GM21360 (cell line): ENCODE measurements around the gene SLC17A9.
A peak's percentile ranks its signal among the peaks of the same experiment; 100 is the strongest.

Experiments
- ATAC-seq: cut with Tn5 transposase; IDR thresholded peaks from one replicate; pipeline ENCODE4 v1.9.1; 2021; ENCODE audit warnings: mild to moderate bottlenecking, moderate library complexity; ENCODE audit not compliant: unreplicated experiment

SLC17A9 gene

DNA sequence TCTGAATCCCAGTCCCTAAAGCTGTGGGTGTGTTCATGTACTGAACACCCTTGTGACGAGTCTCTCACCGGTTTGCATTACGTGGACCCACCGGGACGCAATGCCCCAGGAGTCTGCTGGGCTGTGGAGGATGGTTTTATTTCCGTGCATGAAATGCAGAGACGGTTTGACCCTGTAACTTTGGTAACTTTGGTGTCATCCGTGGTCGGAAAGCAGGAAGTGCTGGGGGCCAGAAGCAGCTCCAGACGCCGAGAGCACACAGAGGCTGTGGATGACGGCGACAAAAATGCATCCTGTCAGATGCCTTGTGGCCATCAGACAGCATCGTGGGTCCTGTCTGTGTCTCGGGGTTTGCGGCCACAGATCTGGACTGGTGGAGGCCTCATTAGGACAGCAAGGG is 47.1 kb downstream of the SLC17A9 start:
- no peak for ATAC-seq

DNA sequence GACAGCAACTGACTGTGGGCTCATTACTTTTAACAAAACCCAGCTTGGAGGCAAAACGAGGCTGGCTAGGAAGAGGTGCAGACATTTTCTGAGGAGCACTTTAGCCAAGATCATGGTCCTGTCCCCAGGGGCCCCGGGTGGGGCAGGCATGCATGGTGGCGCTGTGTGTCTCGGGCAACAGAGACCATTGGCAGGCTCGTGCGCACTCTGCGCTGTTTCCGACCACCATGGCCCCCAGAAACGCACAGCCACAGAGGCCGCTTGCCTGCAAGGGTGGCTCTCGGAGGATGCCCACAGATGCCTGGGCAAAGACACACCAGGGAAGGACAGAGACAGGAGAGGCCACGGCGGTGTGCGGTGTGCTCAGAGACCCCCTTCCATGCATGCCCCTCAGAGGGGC is 47.5 kb downstream of the SLC17A9 start:
- ATAC-seq, result no peak

DNA sequence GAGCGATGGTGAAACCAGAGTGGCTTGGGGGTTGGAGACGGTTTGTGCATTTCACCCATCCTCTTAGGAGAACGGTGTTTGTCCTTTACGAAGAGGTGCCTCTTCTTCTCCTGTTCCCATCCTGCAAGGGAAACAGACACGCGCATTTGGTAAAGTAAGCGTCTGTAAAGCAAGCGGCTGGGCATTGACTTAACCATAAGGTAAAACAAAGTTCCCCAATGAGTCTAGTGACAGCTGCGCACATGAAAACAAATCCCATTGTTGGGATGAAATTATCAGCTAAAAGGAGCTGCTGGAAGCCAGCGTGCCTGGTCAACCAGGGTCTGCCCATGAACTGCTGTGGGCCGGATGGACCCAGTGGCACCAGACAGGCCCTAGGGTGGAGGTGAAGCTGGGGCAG is 48.4 kb downstream of the SLC17A9 start:
- no peak for ATAC-seq

DNA sequence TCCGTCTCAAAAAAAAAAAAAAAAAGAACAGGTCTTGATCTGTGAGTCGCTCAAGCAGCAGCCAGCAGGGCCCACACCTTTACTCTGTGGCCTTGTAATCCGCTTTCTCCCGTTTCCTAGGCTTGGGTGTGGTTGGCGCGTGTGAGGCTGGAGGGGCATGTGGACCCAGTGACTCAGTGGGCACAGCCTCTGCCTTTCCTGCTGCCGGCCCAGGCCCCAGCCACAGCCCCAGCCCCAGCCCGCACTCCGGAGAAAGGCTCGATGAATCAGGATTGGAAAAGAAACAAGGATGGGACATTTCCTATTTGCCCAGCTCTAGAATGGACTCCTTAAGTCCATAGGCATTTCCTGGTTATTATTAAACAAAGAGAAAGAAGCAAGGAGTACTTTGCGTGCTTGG is 50.0 kb downstream of the SLC17A9 start:
- no peak for ATAC-seq

DNA sequence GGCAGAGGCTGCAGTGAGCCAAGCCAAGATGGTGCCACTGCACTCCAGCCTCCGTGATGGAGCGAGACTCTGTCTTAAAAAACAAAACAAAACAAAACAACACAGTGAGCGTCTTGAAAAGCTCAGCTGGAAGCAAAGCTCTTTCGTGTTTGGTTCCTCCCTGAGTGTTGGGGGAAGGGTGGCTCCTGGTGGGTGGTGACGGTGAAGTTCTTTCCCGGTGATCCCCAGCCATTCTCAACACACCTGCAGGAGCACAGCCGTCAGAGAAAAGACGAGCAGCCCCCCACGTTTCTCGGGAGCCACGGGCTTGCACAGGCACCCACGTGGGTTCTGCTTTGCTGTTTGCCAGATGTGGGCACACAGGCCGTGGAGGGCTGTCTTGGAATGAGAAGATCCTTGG is 51.0 kb downstream of the SLC17A9 start:
- no peak for ATAC-seq

DNA sequence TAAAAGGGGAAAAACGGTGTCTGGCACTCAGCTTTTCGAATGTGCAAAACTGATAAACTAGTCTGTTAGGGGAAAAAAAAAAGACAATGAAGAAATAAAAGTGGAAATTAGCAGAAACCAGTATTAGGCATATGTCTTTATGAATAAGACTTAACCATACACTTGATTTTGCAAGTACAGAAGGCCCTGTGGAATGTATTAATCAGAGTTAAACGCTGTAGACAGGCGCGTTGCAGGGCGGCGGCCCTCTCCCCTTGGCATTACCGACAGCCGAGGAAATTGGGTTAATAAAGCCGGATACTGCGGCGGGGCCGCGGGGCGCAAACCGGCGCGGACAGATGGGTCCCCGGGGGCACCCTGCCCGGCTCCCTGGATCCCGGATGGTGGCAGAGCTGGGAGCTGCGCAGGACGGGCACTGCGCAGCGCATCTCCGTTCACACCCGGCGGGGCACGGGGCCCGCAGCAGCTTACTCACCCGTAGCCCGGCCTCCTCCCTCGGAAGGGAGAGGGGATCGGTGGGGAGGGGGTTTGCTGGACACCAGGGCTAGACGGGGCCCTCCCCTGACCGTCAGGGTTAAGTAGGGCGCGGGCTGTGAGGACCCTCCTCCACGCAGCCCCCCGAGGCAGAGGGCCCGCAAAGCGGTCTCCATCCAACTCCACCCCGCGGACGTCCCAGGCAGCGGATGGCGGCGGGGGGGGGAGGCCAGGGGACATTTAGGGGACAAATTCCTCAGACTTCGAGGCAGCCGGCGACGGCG is 52.3 kb downstream of the SLC17A9 start:
- ATAC-seq, result no peak

DNA sequence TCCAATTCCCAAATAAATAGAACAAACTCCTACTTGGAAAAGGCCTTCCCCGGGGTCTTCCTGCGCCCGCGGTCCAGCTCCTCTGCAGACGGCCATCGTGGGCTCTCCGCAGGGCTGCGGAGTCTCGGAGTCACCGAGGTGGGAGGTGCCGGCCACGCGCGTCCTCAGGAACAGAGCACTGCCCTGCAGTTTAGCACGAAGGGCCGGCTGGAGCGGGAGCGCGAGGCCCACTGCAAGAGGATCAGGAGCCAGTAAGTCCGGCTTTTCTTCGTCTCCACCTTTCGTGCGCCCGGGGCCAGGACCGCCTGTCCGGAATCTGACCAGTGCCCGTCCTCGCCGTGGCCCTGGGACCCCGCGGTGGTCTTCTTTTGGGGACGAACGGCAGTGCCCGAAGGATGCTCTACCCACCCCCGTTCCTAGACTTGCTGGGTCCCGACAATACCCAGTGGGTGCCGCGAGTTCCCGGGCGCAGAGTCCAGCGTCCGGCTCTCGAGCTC is 52.9 kb downstream of the SLC17A9 start:
- no peak for ATAC-seq

DNA sequence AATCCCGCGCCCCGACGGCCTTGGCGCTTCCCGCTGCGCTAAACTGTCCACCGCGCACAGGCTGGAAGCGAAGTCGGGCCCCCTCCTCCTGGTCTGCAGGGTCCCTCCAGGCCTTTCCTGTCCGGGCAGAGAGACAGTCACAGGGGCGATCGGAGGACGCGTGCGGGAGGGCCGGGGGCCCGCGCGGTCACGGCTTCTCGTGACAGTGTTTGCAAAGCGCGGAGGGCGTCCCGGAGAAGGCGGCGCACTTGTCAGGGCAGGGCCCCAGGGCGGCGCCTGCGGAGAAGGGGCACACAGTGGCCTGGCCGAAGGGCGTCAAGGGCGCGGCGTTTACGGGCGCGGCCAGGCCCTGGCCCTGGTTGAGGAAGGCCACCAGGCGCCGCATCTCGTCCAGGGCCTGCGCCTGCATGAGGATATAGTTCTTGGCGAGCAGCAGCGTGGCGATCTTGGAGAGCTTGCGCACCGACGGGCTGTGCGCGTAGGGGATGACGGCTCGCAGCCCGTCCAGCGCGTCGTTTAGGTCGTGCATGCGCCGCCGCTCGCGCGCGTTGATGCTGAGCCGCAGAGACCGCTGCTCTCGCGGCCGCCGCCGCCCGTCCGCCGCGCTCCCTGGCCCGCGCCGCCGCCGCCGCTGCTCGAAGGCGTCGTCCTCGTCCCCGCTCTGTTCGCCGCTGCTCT is 53.5 kb downstream of the SLC17A9 start:
- ATAC-seq, result no peak

DNA sequence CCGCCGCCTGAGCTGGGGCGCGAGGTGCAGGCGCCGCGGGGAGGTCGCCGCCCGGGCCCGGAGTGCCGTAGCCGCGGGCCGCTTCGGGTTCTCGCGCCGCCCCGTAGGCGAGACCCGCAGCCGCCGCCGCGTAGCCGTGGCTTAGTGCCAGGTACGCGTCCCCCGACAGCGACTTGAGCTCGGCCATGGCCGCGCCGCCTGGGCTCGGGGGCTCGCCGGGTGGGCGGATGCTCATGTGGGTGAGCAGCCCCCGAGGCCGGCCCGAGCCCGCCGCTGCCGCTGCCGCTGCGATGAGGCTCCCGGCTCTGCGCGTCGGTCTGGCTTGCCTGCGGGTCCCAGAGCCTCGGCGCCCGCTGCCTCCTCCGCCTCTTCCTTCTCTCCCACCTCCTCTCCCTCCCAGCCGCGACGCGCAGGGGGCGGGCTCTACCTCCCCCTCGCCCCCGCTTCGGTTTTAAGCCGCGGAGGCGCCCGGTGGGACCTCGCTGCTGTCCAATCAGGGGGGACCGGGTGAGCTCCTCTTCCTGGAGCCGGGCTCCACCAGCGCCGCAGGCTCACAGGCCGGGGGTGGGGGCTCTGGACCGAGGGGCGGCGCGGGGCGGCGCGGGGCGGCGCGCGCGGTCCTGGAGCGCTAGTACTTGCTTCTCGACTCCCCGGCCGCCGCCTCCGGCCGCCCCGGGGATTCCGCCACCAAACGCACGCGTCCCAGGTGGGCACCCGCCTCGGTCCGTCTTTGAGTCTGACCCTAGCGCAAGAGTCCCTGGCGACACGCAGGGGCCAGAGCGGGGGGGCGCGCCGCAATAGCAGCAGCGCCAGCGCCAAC is 54.2 kb downstream of the SLC17A9 start, which contains the start of gene BHLHE23:
Gene BHLHE23 (minus strand): TSS at position 425 of the 820 bp plus-strand sequence. CDS start 190 bp downstream, at position 235.
- no peak for ATAC-seq

DNA sequence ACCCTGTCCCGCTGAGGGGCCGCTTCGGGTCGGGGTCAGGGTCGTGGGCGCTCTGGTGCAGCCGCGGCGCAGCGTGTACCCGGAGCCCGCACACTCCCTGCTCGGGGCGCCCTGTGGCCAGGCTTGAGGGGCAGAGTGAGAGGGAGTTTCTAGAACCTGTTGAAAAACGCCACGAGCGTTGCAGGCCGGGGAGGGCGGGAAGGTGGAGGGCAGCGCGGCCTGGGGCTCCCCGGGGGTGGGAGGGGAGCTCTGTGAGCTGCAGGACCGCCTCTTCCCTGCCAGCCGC is 54.8 kb downstream of the SLC17A9 start:
- no peak for ATAC-seq

DNA sequence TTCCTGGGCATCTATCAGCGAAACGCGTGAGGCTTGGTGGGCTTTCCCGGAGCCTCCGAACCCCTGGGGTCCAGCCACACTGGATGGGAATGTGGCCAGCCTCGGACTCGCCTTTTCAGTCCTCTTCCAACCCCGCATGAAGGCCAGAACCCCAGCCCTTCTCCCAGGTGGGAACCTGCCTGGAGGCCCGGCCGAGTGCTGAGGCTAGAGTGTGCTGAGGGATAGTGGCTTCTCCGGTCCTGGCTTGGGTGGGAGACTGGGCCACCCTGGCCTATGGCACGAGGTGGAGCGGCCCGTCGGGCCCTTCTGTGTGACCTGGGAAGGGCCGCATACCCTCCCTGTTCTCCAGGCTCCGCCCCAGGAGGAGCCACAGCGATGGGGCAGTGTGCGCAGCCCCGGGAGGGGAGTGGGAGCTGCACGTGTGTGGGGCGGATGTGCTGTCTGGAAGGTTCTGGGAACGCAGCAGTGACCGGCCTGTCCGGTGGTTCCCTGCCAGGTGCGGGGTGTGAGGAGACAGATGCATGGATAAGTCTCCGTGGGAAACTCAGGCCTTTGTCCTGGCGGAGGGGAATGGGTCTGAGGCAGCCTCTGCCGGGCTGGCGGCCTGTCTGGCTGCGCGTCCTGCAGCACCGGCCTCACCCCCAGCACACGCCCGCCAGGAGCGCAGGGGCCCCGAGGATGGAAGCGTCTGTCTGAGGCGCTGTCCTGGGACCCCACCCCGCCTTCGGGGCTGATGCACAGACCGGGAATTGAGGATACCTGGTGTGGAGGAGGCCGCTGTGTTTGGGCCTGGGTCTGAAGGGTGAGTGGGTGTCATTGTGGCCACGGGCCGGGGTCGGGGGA is 55.4 kb downstream of the SLC17A9 start:
- ATAC-seq, result no peak

DNA sequence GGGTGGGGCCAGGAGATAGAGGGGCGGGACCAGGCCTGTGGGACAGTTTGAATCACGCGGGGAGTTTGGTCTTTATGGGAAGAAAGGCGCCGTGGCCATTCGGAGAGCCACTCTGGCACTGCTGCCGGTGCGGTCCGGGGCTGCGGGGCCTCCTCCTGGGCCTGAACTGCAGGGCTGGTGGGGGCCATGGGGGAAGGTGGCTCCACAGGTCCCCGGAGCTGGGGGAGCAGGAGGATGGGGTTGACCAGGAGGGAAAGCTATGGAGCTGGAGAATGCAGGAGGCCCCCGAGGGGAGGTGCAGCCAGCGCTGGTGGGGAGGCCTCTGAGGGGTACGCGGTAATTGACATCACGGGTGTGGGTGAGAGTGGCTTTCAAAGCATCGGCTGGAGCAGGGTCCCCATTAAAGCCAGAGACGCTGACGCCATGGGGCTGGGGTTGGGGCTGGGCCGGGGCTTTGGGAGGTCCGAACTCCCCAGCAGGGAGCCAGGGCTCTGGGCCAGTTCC is 56.1 kb downstream of the SLC17A9 start:
- no peak for ATAC-seq

DNA sequence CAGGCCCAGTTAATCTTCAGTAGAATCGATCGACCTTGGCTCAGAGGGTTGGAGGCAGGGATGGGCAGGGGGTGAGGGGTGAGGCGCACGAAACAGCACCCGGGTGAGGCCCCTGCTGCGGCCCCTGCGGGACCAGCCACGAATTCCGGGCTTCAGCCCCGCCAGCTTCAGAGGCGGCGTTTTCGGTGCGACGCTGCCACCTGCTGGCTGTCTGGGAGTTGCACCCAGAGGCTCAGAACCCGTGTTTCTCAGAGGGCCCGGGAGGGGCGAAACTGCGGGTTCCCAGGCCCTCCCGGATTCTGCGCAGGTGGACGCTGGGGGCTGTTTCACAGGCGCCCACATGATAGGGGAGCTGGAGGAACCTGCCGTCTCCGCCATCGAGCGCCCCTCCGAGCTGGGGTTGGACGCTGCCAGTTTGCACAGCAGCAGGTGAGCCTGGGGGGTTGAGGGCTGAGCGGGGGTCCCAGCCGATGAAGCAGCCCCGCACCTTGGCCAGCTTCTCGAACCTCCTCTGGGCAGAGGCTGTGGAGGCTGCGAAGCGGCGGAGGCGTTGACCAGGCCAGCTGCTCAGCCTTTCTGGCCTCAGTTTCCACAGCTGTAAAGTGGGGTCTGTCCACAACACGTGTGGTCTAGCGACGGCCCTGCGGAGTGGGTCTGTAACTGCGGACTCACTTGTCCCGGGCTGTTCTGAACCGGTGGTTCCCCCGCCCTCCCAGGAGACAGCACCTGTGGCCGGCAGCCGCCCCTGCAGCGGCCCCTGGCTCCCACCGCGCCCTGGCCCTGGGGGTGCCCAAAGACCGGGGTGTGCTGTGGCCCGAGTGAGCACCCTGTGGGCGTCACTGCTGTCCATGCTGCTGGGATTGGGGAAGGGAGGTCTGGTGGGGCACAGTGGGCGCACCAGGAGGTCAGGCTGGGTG is 56.8 kb downstream of the SLC17A9 start:
- ATAC-seq, result peak; percentile 45

DNA sequence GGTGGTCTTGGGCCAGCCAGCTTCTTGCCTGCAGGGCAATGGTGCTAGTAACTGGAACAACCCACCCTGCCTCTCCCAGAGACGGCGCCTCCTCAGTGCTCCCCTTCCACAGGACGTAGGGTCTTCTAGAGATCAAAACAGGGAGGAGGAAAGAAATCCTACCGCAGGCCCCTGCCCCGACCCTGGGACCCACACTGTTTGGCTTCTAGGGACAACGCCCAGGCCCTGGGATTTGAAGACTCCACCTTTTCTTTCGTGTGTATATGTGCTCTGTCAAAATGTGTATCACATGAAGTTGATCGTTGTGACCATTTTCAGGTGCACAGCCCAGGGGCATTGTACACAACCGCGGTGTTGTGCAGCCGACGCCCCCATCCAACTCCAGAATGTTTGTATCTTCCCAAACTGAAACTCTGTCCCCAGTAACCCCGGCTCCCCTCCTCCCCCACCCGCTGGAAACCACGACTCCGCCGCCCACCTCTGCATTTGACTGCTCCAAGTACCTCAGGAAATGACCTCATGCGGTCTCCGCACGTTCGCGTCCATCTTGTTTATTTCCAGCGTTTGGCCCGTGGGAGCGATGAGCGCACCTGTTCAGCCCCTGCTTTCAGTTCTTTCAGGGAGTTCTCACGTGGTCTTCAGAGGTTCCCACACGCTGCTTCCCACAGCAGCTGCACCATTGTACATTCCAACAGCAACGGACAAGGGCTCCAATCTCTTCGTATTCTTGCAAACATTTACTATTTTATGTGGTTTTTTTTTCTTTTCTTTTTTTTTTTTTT is 57.7 kb downstream of the SLC17A9 start:
- ATAC-seq, result peak; percentile 49

DNA sequence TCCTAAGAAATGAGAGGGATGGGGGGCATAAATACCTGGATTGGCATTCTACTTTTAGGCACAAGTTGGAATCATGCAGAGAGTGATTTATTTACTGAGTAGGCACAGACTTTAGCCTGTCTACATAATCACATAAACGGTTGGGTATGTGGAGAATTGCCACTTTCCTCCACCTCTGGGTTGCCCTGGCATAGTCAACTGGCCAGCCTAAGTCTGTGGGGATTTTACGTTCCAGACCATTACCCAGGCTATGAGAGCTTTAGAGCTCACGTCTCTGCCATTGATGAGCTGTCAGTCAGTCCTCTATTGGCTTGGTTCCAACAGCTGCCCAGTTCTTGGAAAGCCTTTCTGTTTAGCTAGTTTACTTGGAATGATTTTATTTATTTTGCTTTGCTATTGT is 59.3 kb downstream of the SLC17A9 start:
- no peak for ATAC-seq

DNA sequence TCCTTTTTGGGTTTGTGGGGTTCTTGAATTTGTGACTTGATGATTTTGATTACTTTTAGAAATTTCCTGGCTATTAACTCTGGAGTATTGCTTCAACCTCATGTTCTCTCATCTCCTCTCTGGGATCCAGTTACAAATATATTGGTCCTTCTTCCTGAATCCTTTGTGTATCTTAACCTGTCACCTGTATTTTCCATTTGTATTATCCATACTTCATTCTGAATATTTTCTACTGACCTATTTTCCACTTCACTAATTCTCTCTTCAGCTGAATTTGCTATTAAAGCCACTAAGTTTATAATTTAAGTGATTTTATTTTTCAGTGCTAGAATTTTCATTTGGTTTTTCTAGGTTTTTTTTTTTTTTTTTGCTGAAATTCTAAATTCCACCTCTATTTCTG is 60.7 kb downstream of the SLC17A9 start:
- no peak for ATAC-seq

DNA sequence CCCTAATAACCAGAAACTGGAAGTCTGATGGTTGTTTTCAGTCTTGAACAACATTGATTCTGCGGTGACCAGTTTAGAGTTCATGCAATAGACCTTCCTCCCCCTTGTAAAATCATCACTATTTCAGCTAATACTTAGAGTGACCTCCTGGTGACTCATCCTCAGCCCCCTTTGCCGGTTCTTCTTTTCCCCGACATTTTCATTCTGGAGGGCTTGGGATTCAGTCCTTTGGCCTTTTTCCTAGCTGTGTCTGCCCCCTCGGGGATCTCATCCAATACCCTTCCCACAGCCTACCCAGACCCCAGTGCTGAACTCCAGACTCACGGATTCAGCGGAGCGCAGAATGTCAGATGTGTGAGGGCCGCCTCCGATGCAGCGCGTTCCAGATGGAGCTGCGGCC is 61.8 kb downstream of the SLC17A9 start:
- no peak for ATAC-seq

DNA sequence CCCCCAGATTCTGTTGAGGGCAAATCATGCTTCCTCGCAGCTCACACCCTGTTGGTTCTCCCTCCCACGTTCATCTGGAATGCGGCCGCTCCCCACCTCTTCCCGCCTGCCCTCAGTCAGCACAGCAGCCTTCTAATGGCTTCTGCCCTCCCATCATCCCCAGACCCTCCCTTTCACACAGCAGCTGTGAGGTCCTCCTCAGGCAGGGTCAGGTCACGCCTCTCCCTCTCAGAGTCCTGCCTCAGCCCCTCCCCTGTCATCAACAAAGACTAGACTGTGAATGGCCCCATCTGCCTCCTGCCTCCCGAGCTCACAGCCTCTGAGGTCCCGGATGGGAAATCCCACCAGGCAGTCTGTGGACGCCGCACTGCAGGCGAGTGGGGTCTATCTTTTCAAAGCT is 62.2 kb downstream of the SLC17A9 start:
- ATAC-seq, result no peak

DNA sequence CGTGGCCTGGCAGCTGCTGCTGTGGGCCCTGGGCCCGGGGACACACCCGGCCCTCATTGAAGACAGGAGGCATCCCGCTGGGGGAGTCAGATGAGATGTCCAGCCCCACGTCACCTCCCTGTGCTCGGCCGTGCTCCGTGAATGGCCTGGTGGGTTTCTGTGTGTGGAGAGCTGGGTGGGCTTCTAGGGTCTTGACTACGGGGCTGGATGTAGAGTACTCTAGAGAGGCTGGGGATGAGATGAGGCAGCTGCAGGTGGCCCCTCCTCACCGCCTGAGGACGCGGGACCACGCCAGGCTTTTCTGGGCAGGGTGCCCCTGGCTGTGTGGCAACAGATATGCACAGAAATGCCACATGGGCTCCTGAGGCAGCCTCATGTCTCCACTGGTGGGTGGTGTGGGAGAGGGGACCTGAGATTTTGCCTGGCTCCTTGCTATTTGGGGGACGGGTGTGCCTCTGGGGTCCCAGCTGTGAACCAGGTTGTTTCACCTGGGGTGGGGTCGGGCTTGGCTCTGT is 62.7 kb downstream of the SLC17A9 start:
- ATAC-seq, result no peak
